ENCODE data around the gene GINS2.

DNA sequence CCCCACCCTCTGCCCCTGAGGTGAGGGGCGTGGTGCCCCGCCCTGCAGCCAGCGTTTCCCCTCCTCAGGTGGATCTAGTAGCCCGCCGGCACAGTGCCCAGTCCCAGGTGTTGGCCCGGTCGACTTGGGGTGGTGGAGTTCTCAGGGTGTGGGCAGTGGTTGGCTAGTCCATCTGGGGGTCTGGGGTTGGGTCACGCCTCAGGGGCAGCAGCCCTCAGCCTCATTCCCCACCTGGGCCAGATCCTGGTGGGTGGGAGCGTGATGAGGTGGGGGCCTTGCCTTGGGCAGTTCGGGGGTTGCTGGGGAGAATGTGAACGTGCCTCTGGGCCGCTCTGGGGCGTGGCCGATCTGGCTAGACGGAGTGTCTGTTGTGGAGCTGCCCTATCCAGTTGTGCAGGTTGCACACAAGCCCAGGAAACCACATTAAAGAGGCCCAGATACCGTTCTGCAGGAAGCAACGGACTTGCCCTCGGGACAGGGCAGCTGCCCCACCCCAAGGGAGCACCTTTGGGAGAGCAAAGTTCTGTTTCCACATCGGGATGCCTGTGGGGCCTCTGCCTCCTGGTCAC is 43.6 kb downstream of the GINS2 start:
- TF ChIP-seq, protein P1, sequence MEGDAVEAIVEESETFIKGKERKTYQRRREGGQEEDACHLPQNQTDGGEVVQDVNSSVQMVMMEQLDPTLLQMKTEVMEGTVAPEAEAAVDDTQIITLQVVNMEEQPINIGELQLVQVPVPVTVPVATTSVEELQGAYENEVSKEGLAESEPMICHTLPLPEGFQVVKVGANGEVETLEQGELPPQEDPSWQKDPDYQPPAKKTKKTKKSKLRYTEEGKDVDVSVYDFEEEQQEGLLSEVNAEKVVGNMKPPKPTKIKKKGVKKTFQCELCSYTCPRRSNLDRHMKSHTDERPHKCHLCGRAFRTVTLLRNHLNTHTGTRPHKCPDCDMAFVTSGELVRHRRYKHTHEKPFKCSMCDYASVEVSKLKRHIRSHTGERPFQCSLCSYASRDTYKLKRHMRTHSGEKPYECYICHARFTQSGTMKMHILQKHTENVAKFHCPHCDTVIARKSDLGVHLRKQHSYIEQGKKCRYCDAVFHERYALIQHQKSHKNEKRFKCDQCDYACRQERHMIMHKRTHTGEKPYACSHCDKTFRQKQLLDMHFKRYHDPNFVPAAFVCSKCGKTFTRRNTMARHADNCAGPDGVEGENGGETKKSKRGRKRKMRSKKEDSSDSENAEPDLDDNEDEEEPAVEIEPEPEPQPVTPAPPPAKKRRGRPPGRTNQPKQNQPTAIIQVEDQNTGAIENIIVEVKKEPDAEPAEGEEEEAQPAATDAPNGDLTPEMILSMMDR (conservative IDR thresholded peaks at IDR 0.05 in 1 of 2, IDR thresholded peaks at IDR 0.05 in 1 of 2; ENCODE audit: low read depth in 1 of 2, low read length in 2 of 2), result no peak
- TF ChIP-seq EZH2 (IDR thresholded peaks at IDR 0.05; ENCODE audit: low read length, missing control alignments), result no peak

All from fibroblast of lung (primary cell).